Urothelium cell line (cell line): ENCODE measurements around the gene CLPTM1.
"Not testable (repeated sequence)": the region's sequence is repeated elsewhere in the genome, so short reads cannot be mapped to it uniquely, and the experiment has no call there.

Source experiments
- DNase-seq: peaks from one replicate; pipeline ENCODE4 v3.0.0; 2011; ENCODE audit warnings: low spot score, mixed read lengths
- FAIRE-seq: peaks from 2 replicates; lab custom pipeline; 2011; peaks lifted over from hg19 to GRCh38; lab: Jason Lieb, UNC

Gene CLPTM1

DNA sequence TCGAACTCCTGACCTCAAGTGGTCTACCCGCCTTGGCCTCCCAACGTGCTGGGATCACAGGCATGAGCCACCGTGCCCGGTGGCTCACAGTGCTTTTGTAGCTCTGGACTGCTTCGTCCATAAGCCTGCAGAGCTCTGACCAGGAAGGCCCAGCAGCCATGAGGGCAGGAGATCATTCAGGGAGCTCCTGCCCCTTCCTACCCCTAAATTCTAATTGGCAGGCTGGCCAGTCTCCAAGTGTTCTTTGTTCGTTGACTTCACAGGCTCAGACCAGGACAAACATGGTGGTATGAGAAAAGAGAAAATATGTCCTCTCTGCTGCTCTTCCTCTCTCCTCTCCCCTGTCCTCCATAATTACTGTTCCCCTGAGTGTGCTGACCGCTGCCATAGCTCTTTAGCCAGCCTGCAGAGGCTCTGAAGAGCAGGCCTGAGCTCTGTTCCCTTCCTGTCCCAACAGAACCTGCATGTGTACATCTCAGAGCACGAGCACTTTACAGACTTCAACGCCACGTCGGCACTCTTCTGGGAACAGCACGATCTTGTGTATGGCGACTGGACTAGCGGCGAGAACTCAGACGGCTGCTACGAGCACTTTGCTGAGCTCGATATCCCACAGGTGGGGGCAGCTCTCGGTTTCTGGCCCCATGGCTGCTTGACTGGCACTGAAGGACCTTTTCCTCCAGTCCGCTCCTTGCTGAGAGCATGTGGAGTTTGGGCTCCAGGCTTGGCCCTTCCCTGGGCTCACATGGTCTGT, 19.0 kb downstream of the CLPTM1 start:
- DNase-seq (no peak), FAIRE-seq (no peak)

- FAIRE-seq = no peak
Measured at GRCh38 chr19:44974857-44975256, 19.7 kb downstream of the CLPTM1 start.

DNA sequence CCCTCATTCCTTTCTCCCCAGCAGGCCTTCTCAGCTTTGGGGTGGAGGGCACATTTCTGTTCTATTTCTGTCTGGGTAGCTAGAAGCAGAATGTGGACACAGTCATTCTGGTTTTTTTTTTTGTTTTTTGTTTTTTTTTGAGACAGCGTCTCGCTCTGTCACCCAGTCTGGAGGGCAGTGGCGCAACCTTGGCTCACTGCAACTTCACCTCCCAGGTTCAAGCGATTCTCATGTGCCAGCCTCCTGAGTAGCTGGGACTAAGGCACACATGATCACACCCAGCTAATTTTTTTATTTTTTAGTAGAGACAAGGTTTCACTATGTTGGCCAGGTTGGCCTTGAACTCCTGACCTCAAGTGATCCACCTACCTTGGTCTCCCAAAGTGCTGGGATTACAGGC, 20.3 kb downstream of the CLPTM1 start:
- FAIRE-seq (no peak), DNase-seq (no peak)

More at GRCh38 chr19:44974857-44975256, 19.7 kb downstream of the CLPTM1 start:
- DNase-seq = no peak

GRCh38 chr19:44984005-44984404, 28.8 kb downstream of the CLPTM1 start:
- DNase-seq (no peak), FAIRE-seq (no peak)

GRCh38 chr19:44985445-44985844, 30.3 kb downstream of the CLPTM1 start:
- DNase-seq = no peak
- no peak for FAIRE-seq

DNA sequence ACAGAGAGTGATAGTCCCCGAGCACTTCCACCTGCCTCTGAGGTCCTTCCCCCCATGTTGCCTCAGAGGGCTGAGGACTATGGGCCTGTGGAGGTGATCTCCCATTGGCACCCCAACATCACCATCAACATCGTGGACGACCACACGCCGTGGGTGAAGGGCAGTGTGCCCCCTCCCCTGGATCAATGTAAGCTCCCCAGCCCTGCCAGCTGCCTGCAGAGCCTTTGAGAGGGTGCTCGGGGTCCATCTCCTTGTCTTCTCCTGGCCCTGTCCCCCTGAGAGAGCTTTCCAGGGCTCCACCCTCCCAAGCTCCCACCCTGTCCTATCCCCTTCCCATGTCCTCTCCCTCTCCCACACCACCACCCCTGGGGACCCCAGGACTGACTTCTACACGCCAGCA, 31.2 kb downstream of the CLPTM1 start:
- DNase-seq (no peak), FAIRE-seq (no peak)

GRCh38 chr19:44987148-44987675, 32.0 kb downstream of the CLPTM1 start:
- DNase-seq = no peak
- FAIRE-seq = no peak

GRCh38 chr19:44988273-44988672, 33.1 kb downstream of the CLPTM1 start:
- FAIRE-seq = no peak

GRCh38 chr19:44988896-44989556, 33.8 kb downstream of the CLPTM1 start:
- DNase-seq = peak; percentile 64
- FAIRE-seq = peak; percentile 53

More at GRCh38 chr19:44988273-44988672, 33.1 kb downstream of the CLPTM1 start:
- DNase-seq = no peak

GRCh38 chr19:44990459-44990858, 35.3 kb downstream of the CLPTM1 start:
- DNase-seq = no peak
- FAIRE-seq = no peak

- FAIRE-seq (no peak), DNase-seq (no peak)
Measured at GRCh38 chr19:44990966-44991365, 35.8 kb downstream of the CLPTM1 start.

DNA sequence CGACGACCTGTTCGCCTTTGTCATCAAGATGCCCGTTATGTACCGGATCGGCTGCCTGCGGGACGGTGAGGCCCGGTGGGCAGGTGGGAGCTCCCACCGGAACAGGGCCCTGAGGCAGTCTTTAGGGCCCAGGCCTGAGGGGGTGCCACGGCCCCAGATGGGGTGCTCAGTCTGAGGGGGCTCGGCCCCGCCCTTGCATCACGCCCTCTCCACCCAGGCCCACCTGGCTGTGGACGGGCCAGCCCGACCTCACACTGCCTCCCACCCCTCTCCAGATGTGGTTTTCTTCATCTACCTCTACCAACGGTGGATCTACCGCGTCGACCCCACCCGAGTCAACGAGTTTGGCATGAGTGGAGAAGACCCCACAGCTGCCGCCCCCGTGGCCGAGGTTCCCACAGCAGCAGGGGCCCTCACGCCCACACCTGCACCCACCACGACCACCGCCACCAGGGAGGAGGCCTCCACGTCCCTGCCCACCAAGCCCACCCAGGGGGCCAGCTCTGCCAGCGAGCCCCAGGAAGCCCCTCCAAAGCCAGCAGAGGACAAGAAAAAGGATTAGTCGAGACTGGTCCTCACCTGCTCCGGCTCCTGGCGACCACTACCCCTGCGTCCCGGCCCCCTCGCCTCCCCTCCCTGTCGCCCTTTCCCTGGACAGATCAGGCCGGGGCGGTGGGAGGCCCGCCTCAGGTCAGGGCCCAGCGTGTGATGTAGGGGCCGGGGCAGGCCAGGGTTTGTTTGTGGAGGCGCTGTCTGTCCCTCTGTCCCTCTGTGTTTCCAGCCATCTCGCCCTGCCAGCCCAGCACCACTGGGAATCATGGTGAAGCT, 37.4 kb downstream of the CLPTM1 start:
- FAIRE-seq (no peak), DNase-seq (no peak)

DNA sequence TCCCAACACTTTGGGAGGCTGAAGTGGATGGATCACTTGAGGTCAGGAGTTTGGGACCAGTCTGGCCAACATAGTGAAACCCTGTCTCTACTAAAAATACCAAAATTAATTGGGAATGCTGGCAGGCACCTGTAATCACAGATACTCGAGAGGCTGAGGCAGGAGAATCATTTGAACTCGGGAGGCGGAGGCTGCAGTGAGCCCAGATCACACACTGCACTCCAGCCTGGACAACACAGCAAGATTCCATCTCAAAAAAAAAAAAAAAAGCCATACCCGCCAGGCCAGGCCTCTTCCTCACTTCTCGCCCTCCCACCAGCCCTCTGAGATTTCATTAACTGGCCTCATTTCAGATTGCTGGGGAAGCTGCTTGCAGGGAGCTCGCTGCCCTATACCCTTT, 38.3 kb downstream of the CLPTM1 start:
- no peak for DNase-seq
- FAIRE-seq = no peak

DNA sequence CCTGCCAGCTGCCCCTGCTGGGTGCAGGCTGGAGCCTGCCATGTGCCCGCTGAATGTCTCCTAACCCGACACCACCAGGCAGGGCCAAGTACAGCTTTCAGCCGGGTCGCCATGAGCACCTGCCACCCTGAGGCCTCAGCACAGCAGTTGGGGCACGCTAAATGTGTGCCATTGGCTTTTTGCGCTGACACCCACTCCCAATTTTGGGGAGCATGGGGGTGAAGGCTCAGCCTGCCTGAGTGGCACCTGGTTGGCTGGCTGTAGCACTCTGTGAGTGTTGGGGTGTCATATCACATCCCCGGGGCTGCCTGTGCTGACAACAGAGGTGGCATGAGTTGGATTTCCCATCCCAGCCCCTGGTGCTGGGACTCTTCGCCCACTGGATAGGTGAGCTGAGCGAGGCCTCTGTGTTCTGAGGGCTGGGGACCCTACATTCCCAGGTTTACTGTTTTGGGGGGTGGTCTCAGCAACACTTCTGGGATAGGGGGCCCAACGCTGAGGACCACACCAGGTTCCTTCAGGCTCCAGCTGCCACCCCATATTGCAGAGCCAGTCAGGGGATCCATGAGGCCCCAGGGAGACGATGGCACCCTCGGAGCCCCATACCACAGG, 38.9 kb downstream of the CLPTM1 start:
- FAIRE-seq (no peak), DNase-seq (no peak)

GRCh38 chr19:44998025-44998424, 42.8 kb downstream of the CLPTM1 start:
- DNase-seq = no peak
- FAIRE-seq = no peak

DNA sequence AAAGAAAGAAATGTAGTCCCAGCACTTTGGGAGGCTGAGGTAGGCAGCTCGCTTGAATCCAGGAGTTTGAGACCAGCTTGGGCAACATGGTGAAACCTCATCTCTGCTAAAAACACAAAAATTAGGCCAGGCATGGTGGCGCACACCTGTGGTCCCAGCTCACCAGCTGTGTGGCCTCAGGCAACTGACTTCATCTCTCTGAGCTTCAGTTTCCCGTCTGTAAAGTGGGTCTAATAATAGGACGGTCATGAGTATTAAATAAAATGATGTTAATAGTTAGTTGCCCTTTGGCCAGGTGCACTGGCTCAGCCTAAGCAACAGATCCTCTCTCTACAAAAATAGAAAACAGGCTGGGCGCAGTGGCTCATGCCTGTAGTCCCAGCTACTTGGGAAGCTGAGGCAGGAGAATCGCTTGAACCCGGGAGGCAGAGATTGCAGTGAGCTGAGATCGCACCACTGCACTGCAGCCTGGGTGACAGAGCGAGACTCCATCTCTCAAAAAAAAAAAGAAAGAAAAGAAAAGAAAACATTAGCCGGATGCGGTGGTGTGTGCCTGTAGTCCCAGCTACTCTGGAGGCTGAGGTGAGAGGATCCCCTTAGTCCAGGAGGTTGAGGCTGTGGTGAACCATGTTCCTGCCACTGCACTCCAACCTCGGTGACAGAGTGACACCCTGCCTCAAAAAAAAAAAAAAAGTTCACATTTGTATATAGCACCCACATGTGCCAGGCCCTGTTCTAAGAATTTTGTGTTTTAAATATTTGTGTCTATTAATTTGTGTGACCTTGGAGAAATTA, 44.1 kb downstream of the CLPTM1 start:
- DNase-seq, FAIRE-seq: not testable (repeated sequence)

DNA sequence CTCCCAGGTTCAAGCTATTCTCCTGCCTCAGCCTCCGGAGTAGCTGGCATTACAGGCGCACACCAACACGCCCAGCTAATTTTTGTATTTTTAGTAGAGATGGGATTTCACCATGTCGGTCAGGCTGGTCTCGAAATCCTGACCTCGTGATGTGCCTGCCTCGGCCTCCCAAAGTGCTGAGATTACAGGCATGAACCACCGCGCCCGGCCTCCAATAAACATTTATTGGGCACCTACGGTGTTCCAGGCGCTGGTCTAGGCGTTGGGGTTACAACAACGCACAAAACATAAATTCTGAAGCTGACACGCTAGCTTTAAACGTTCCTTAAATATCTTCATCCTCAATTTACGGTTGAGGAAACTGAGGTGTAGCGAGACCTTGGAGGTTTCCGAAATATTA, 45.5 kb downstream of the CLPTM1 start:
- FAIRE-seq, DNase-seq: not testable (repeated sequence)

- DNase-seq = peak; percentile 98
- FAIRE-seq = peak; percentile 81
Measured at GRCh38 chr19:45001087-45001739, 46.0 kb downstream of the CLPTM1 start, which contains the start of gene RELB. Gene RELB (plus strand): TSS chr19:45001464. CDS start chr19:45001580, 116 bp downstream.

- FAIRE-seq (no peak), DNase-seq (no peak)
Measured at GRCh38 chr19:45003485-45003884, 48.3 kb downstream of the CLPTM1 start.
